GM18505 (cell line): ENCODE measurements around the gene ARSB.
"Not testable (repeated sequence)": the region's sequence is repeated elsewhere in the genome, so short reads cannot be mapped to it uniquely, and the experiment has no call there.

Experiments
- ATAC-seq: cut with Tn5 transposase; IDR thresholded peaks from one replicate; pipeline ENCODE4 v1.9.1; 2021; ENCODE audit not compliant: unreplicated experiment
- POLR2A ChIP-seq: IDR thresholded peaks from 4 replicates; pipeline ENCODE4 v1.6.1; 2011; ENCODE audit warnings: borderline replicate concordance; ENCODE audit not compliant: insufficient read depth, insufficient read length; ENCODE audit errors: extremely low read depth

The ARSB gene

GRCh38 chr5:78750281-78750680 is 234.8 kb downstream of the ARSB start:
- ATAC-seq: no peak
- no peak for TF ChIP-seq POLR2A

- TF ChIP-seq POLR2A: no peak
- ATAC-seq: no peak
Observed at GRCh38 chr5:78747705-78748359, 237.3 kb downstream of the ARSB start.

GRCh38 chr5:78747055-78747454 is 238.1 kb downstream of the ARSB start:
- no peak for ATAC-seq
- no peak for TF ChIP-seq POLR2A

GRCh38 chr5:78746021-78746770 is 238.9 kb downstream of the ARSB start:
- TF ChIP-seq POLR2A: no peak
- ATAC-seq: no peak

GRCh38 chr5:78744951-78745534 is 240.1 kb downstream of the ARSB start:
- no peak for ATAC-seq
- no peak for TF ChIP-seq POLR2A

GRCh38 chr5:78741019-78741418 is 244.1 kb downstream of the ARSB start:
- no peak for ATAC-seq
- TF ChIP-seq POLR2A: no peak

- no peak for TF ChIP-seq POLR2A
Observed at GRCh38 chr5:78738693-78739300, 246.3 kb downstream of the ARSB start.

GRCh38 chr5:78738104-78738503 is 247.0 kb downstream of the ARSB start:
- no peak for TF ChIP-seq POLR2A
- no peak for ATAC-seq

More at GRCh38 chr5:78738693-78739300, 246.3 kb downstream of the ARSB start:
- ATAC-seq: no peak

GRCh38 chr5:78735834-78736463 is 249.2 kb downstream of the ARSB start:
- ATAC-seq: no peak
- TF ChIP-seq POLR2A: no peak

GRCh38 chr5:78734950-78735349 is 250.2 kb downstream of the ARSB start:
- no peak for ATAC-seq
- no peak for TF ChIP-seq POLR2A

- no peak for ATAC-seq
- no peak for TF ChIP-seq POLR2A
Observed at GRCh38 chr5:78734094-78734845, 250.8 kb downstream of the ARSB start.

GRCh38 chr5:78732721-78733120 is 252.4 kb downstream of the ARSB start:
- ATAC-seq: not testable (repeated sequence)

- TF ChIP-seq POLR2A: no peak
- ATAC-seq: no peak
Observed at GRCh38 chr5:78731884-78732283, 253.2 kb downstream of the ARSB start.
